Fibroblast of lung (primary cell): ENCODE results near the gene ZNF414.

ENCODE experiments used
- EZH2 ChIP-seq: IDR thresholded peaks from 2 replicates; pipeline ENCODE4 v1.5.1; 2012; ENCODE audit warnings: low read length, control low read depth, mild to moderate bottlenecking; ENCODE audit errors: missing control alignments
- TF ChIP-seq, protein P1 (sequence below), 2 donors: IDR thresholded peaks in 1 of 2; conservative IDR thresholded peaks in 1 of 2; 1 replicate in 1 of 2; 2 replicates in 1 of 2; pipeline ENCODE4 v1.5.1; 2011 to 2012; ENCODE audit warnings: low read length in 2 of 2, control low read depth in 1 of 2, inconsistent platforms in 1 of 2, low read depth in 1 of 2, mild to moderate bottlenecking in 1 of 2

DNA sequence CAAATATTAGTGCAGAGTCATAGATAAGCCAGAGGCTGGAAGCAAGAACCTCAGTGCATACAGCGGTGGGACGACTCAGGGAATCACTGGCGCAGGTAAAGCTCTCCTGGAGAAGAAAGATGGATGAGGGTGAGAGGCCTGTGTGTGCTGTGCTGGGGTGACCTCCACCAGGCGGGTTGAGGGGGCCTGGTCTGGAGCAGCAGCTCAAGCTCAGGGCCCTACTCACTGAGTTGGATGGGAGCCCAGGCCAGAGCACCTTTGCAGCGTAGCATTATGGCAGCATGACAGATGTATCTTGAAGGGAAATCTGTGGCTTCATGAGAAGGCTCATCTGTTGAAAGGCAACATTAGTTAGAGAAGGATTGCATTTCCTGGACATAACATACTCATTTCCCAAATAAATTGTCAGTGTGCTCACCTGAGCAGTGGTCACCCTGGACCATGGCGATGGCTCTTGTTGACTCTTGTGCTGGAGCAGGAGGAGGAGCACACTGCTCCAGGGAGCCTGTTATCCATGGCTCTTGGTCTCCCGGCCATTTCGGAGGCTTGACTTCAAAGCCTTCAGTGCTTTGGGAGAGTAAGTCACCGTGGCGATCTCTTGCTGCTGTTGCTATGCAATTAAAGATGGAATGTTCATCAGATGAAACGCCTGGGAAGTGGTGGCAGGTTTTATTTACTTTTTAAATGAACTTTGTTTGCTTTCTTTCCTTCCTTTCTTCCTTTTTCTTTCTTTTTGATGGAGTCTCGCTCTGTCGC is 44.2 kb downstream of the ZNF414 start:
- TF ChIP-seq, protein P1, sequence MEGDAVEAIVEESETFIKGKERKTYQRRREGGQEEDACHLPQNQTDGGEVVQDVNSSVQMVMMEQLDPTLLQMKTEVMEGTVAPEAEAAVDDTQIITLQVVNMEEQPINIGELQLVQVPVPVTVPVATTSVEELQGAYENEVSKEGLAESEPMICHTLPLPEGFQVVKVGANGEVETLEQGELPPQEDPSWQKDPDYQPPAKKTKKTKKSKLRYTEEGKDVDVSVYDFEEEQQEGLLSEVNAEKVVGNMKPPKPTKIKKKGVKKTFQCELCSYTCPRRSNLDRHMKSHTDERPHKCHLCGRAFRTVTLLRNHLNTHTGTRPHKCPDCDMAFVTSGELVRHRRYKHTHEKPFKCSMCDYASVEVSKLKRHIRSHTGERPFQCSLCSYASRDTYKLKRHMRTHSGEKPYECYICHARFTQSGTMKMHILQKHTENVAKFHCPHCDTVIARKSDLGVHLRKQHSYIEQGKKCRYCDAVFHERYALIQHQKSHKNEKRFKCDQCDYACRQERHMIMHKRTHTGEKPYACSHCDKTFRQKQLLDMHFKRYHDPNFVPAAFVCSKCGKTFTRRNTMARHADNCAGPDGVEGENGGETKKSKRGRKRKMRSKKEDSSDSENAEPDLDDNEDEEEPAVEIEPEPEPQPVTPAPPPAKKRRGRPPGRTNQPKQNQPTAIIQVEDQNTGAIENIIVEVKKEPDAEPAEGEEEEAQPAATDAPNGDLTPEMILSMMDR (conservative IDR thresholded peaks at IDR 0.05 in 1 of 2, IDR thresholded peaks at IDR 0.05 in 1 of 2; ENCODE audit: low read depth in 1 of 2, low read length in 2 of 2), result no peak
- TF ChIP-seq EZH2, result no peak
